HepG2 (cell line): ENCODE measurements around the gene SLC2A4. TPM values are rescaled to one million over a fixed set of nuclear protein-coding genes. Genes with fewer than 3 reads are reported as not detected.
A peak's percentile ranks its signal among the peaks of the same experiment; 100 is the strongest.

Experiments used
- MXD3 ChIP-seq: IDR thresholded peaks from 2 replicates; pipeline ENCODE4 v1.6.1; 2016; ENCODE audit warnings: mild to moderate bottlenecking, missing biosample characterization, missing genetic modification reagents
- RERE ChIP-seq: IDR thresholded peaks from 2 replicates; pipeline ENCODE4 v1.6.1; 2016; ENCODE audit warnings: low read depth, missing genetic modification reagents, missing compliant biosample characterization
- RNF2 ChIP-seq: fragments of 450-650 bp; conservative IDR thresholded peaks from 2 replicates; pipeline ENCODE4 v1.6.1; 2016; ENCODE audit warnings: low read depth
- STAT6 ChIP-seq: sonication (generic); formaldehyde crosslinking; IDR thresholded peaks from 2 replicates; pipeline ENCODE4 v1.4.0; 2020; ENCODE audit warnings: missing genetic modification reagents, mild to moderate bottlenecking, borderline replicate concordance
- ZFAT ChIP-seq: sonication (generic); formaldehyde crosslinking; conservative IDR thresholded peaks from 2 replicates; pipeline ENCODE4 v1.8.1; 2023; ENCODE audit warnings: missing genetic modification reagents, inconsistent platforms
- ZNF407 ChIP-seq: sonication (generic); formaldehyde crosslinking; IDR thresholded peaks from one replicate; pipeline ENCODE4 v1.5.1; 2020; ENCODE audit warnings: mild to moderate bottlenecking, missing genetic modification reagents; ENCODE audit errors: not compliant biosample characterization
- ZNF510 ChIP-seq: sonication (generic); formaldehyde crosslinking; IDR thresholded peaks from 2 replicates; pipeline ENCODE4 v1.4.0; 2020; ENCODE audit warnings: low read depth, mild to moderate bottlenecking, missing genetic modification reagents
- ZNF607 ChIP-seq: sonication (generic); formaldehyde crosslinking; IDR thresholded peaks from 2 replicates; pipeline ENCODE4 v1.5.1; 2020; ENCODE audit warnings: missing genetic modification reagents, mild to moderate bottlenecking, borderline replicate concordance
- polyA plus RNA-seq, 8 experiments: library from polyadenylated mRNA; depleted of rRNA in 3 of 8; stranded (reverse) in 7 of 8; unstranded in 1 of 8; fragments of >200 nt; fragmentation: Illumina TruSeq in 4 of 8; extraction: Trizol in 4 of 8; gene quantifications; 2 replicates each; pipeline versions ENCODE4 v1.2.1 to v1.2.3, GENCODE V29; 2011 to 2016; ENCODE audit warnings: low read depth in 4 of 8, missing spikeins in 1 of 8, mixed read lengths in 1 of 8; ENCODE audit not compliant: insufficient read depth in 1 of 8
- total RNA-seq, 5 experiments: library from RNA; depleted of rRNA; stranded (reverse); fragments of >200 nt; fragmentation: Illumina TruSeq; extraction: Trizol; gene quantifications; 2 replicates each; pipeline ENCODE4 v1.2.3, GENCODE V29; 2016; ENCODE audit warnings: low read depth in 1 of 5

SLC2A4 gene
- total and polyA plus RNA-seq, 2 of the 13 experiments (the other 11 are each of a cell fraction or from before 2014, with no cell fraction given), result 4.9 to 5.8 TPM

GRCh38 chr17:7258731-7259554, 22.6 kb upstream of the SLC2A4 start (continued):
- TF ChIP-seq RERE (CRISPR knock-in tag) (0 out of 2 replicates have a peak, but pooled peaks have one; percentile 28), STAT6 (CRISPR knock-in tag) (no peak), ZNF407 (CRISPR knock-in tag) (peak; percentile 51), RNF2 (no peak), ZNF510 (CRISPR knock-in tag) (no peak), MXD3 (no peak), ZFAT (CRISPR knock-in tag) (no peak), ZNF607 (peak; percentile 32; the same call in 1 of the 2 replicates)
